B cell (primary cell): ENCODE measurements around the gene GUCY2F. TPM values are rescaled to one million over a fixed set of nuclear protein-coding genes. Genes with fewer than 3 reads are reported as not detected.

Experiments used
- ATAC-seq: fragments of 200-7000 bp; cut with Tn5 transposase; one replicate; pipeline ENCODE4 v1.10.0; 2021; ENCODE audit warnings: low read depth, mild to moderate bottlenecking, moderate number of reproducible peaks, moderate library complexity
- CTCF ChIA-PET: fragments of 350-600 bp; sonication (Branson Sonifier 250); formaldehyde crosslinking; loops from one replicate; lab custom pipeline; 2021; ENCODE audit warnings: antibody characterized with exemption, inconsistent platforms; lab: Charles Lee
- POLR2A ChIA-PET: fragments of 350-600 bp; sonication (Branson Sonifier 250); formaldehyde crosslinking; loops from one replicate; lab custom pipeline; 2021; ENCODE audit warnings: antibody characterized with exemption; lab: Charles Lee
- DNase-seq: peaks from one replicate; pipeline ENCODE4 v3.0.0; 2013
- H2AFZ ChIP-seq: 2 replicates; pipeline ENCODE4 v1.6.1; 2012; ENCODE audit warnings: mild to moderate bottlenecking, low read depth, low read length; ENCODE audit not compliant: insufficient read depth, poor library complexity, severe bottlenecking
- H3K27ac ChIP-seq, 2 donors: 1 replicate in 1 of 2; 2 replicates in 1 of 2; pipeline ENCODE4 v1.5.1; 2012 to 2013; ENCODE audit warnings: low read length in 2 of 2, mild to moderate bottlenecking in 2 of 2, moderate library complexity in 1 of 2
- H3K27me3 ChIP-seq, 4 experiments: fragments of 200-600 bp in 1 of 4; sonication (generic) in 1 of 4; replicated peaks in 1 of 4; 1 replicate in 2 of 4; 2 replicates in 2 of 4; pipeline versions ENCODE4 v1.6.1 to v1.7.0; 2013 to 2016; ENCODE audit warnings: low read length in 3 of 4, mild to moderate bottlenecking in 2 of 4, mixed read lengths in 1 of 4, moderate library complexity in 1 of 4; ENCODE audit not compliant: insufficient read depth in 4 of 4, control insufficient read depth in 3 of 4; ENCODE audit errors: control extremely low read depth in 1 of 4
- H3K36me3 ChIP-seq, 2 experiments: replicated peaks in 1 of 2; 1 replicate in 1 of 2; 2 replicates in 1 of 2; pipeline versions ENCODE4 v1.6.1 to v1.7.1; 2013; ENCODE audit warnings: low read length in 1 of 2; ENCODE audit not compliant: insufficient read depth in 2 of 2, control insufficient read depth in 1 of 2; ENCODE audit errors: control extremely low read depth in 1 of 2, extremely low read depth in 1 of 2
- H3K4me1 ChIP-seq, 2 donors: fragments of 200-600 bp in 1 of 2; sonication (generic) in 1 of 2; 1 replicate in 1 of 2; 2 replicates in 1 of 2; pipeline versions ENCODE4 v1.5.1 to v1.6.1; 2013 to 2017; ENCODE audit warnings: low read length in 2 of 2; ENCODE audit not compliant: control insufficient read depth in 2 of 2, insufficient read depth in 2 of 2
- H3K4me2 ChIP-seq: replicated peaks from 2 replicates; pipeline ENCODE3; 2012; ENCODE audit warnings: mild to moderate bottlenecking, low read depth, low read length; ENCODE audit not compliant: poor library complexity, severe bottlenecking
- H3K4me3 ChIP-seq, 5 experiments: fragments of 200-600 bp in 1 of 5; sonication (generic) in 1 of 5; 1 replicate in 3 of 5; 2 replicates in 2 of 5; pipeline versions ENCODE4 v1.5.1 to v1.7.0; 2011 to 2016; ENCODE audit warnings: low read length in 4 of 5, mild to moderate bottlenecking in 4 of 5, low read depth in 2 of 5, control low read depth in 1 of 5, moderate library complexity in 1 of 5; ENCODE audit not compliant: insufficient read depth in 1 of 5; ENCODE audit errors: control extremely low read depth in 1 of 5, extremely low read depth in 1 of 5
- H3K79me2 ChIP-seq: fragments of 200-600 bp; sonication (generic); one replicate; pipeline ENCODE4 v1.6.0; 2016; ENCODE audit warnings: low read length; ENCODE audit not compliant: control insufficient read depth, insufficient read depth
- H3K9ac ChIP-seq: fragments of 200-600 bp; sonication (generic); 2 replicates; pipeline ENCODE4 v1.6.1; 2017; ENCODE audit warnings: mild to moderate bottlenecking, low read length, moderate library complexity
- H3K9me3 ChIP-seq, 3 donors: one replicate each; pipeline versions ENCODE4 v1.6.1 to v1.7.1; 2013; ENCODE audit warnings: low read length in 2 of 3; ENCODE audit not compliant: control insufficient read depth in 2 of 3, insufficient read depth in 1 of 3; ENCODE audit errors: control extremely low read depth in 1 of 3
- H4K20me1 ChIP-seq: 2 replicates; pipeline ENCODE4 v1.6.0; 2012; ENCODE audit warnings: mild to moderate bottlenecking, low read length; ENCODE audit not compliant: insufficient read depth, control insufficient read depth, poor library complexity, severe bottlenecking
- H3K27ac Mint-ChIP-seq: one replicate; pipeline ENCODE4 v1.8.0; 2021; ENCODE audit warnings: mixed read lengths
- H3K27me3 Mint-ChIP-seq: one replicate; pipeline ENCODE4 v1.8.0; 2021; ENCODE audit warnings: mixed read lengths
- H3K4me1 Mint-ChIP-seq: one replicate; pipeline ENCODE4 v1.8.0; 2021; ENCODE audit warnings: mixed read lengths
- H3K4me3 Mint-ChIP-seq: one replicate; pipeline ENCODE4 v1.8.0; 2021; ENCODE audit warnings: mixed read lengths
- H3K9me3 Mint-ChIP-seq: one replicate; pipeline ENCODE4 v1.8.0; 2022; ENCODE audit warnings: mixed read lengths; ENCODE audit not compliant: insufficient read depth
- EZH2 ChIP-seq: IDR thresholded peaks from 2 replicates; pipeline ENCODE4 v1.6.1; 2012; ENCODE audit warnings: borderline replicate concordance, low read depth, mild to moderate bottlenecking, moderate library complexity, low read length; ENCODE audit not compliant: insufficient read depth, poor library complexity, severe bottlenecking
- WGBS: methylation state at CpG from one replicate; pipeline ENCODE4 v1.1.5; 2013; ENCODE audit warnings: missing lambda C conversion rate; ENCODE audit not compliant: insufficient coverage; 5-methylcytosine and 5-hydroxymethylcytosine counted together
- intact Hi-C: fragments of 100-400 bp; cut with micrococcal nuclease; formaldehyde crosslinking; loops from one replicate; pipeline ENCODE4 v1.10.0; 2022
- polyA plus RNA-seq: library from polyadenylated mRNA; depleted of rRNA; stranded (reverse); fragments of >200 nt; gene quantifications from 2 replicates; pipeline ENCODE4 v1.2.3, GENCODE V29; 2012
- total RNA-seq, 2 donors: library from RNA; stranded (reverse); fragments of 120-200 nt in 1 of 2; gene quantifications; 1 replicate in 1 of 2; 2 replicates in 1 of 2; pipeline versions ENCODE4 v1.2.3 to v1.2.4, GENCODE V29; 2013 to 2022
- TF ChIP-seq, protein P1 (sequence below): fragments of 200-600 bp; IDR thresholded peaks from one replicate; pipeline ENCODE4 v1.8.0; 2022; ENCODE audit warnings: antibody characterized with exemption, mild to moderate bottlenecking

GUCY2F gene
- total and polyA plus RNA-seq, 2 donors (not counting 1 experiment from before 2014, with no cell fraction given) = not detected

DNA sequence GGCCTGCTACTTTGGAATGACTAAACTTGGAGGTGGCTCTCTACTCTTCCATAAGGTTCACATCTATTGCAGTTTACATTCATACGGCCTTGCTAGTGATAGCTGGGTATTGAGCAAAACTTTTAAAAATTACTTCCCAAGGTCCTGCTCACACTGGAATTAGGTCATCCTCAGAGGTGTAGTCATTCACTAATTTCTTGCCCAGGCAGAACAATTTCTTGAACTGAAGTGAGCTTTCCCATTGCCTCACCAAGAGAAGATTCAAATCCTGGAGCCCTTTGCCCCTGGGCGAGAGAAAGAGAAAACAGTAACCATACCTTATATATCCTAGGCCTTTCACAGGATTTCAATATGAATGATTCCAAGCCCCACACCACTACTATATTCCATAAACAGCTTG, 109.2 kb downstream of the GUCY2F start:
- no peaks in the 10 kb centered on the region for H3K9me3 Mint-ChIP-seq
- Histone ChIP-seq H3K79me2 (no peaks in the 10 kb centered on the region), H3K27ac (no peak overlapping the region), H3K9me3 (no peaks in the 10 kb centered on the region), H3K9ac (no peak overlapping the region), H3K27me3 (no peaks in the 10 kb centered on the region), H3K36me3 (no peaks in the 10 kb centered on the region), H3K4me2 (no peak overlapping the region), H3K4me1 (no peaks in the 10 kb centered on the region), H3K4me3 (no peak overlapping the region), H4K20me1 (no peaks in the 10 kb centered on the region), H2AFZ (no peak overlapping the region)
- ATAC-seq (no peak), DNase-seq (no peak)
- H3K4me1 Mint-ChIP-seq = no peaks in the 10 kb centered on the region
- peaks cover 6% of the 10 kb centered on the region for H3K27me3 Mint-ChIP-seq
- H3K4me3 Mint-ChIP-seq = no peak overlapping the region
- intact Hi-C loops = no loop called here
- H3K27ac Mint-ChIP-seq = no peak overlapping the region
- TF ChIP-seq, protein P1, sequence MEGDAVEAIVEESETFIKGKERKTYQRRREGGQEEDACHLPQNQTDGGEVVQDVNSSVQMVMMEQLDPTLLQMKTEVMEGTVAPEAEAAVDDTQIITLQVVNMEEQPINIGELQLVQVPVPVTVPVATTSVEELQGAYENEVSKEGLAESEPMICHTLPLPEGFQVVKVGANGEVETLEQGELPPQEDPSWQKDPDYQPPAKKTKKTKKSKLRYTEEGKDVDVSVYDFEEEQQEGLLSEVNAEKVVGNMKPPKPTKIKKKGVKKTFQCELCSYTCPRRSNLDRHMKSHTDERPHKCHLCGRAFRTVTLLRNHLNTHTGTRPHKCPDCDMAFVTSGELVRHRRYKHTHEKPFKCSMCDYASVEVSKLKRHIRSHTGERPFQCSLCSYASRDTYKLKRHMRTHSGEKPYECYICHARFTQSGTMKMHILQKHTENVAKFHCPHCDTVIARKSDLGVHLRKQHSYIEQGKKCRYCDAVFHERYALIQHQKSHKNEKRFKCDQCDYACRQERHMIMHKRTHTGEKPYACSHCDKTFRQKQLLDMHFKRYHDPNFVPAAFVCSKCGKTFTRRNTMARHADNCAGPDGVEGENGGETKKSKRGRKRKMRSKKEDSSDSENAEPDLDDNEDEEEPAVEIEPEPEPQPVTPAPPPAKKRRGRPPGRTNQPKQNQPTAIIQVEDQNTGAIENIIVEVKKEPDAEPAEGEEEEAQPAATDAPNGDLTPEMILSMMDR = no peak
- no peak for TF ChIP-seq EZH2
- WGBS = no CpG with 5 or more reads among the region's 2 CpGs
- CTCF ChIA-PET = no interaction called here
- POLR2A ChIA-PET = no interaction called here

DNA sequence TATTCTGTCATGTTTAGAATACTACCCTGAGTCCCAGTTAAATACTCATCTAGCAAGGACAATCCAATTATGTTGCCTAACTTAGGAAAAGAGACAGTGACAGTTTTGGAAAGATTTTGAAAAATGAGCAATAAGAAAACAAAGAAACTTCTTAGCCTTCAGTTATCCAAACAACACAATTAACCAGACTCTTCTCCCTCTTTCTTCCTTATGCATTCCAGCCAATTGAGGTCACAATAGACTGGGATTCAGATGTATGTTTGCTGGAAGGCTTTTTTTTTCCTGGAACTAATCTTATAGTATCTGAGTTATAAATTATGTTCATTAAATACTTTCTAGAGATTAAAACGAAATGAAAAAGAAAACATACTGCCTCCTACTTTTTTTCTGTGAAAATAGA, 109.6 kb downstream of the GUCY2F start:
- H4K20me1 ChIP-seq = no peaks in the 10 kb centered on the region
- H3K4me3 ChIP-seq = no peak overlapping the region
- no peaks in the 10 kb centered on the region for H3K79me2 ChIP-seq
- no peak for DNase-seq
- no peaks in the 10 kb centered on the region for H3K4me1 ChIP-seq
- intact Hi-C loops = no loop called here
- Mint-ChIP-seq H3K27me3 (peaks cover 6% of the 10 kb centered on the region), H3K4me3 (no peak overlapping the region), H3K4me1 (no peaks in the 10 kb centered on the region), H3K27ac (no peak overlapping the region), H3K9me3 (no peaks in the 10 kb centered on the region)
- H2AFZ ChIP-seq = no peak overlapping the region
- ChIA-PET CTCF (no interaction called here), POLR2A (no interaction called here)
- no peak overlapping the region for H3K27ac ChIP-seq
- TF ChIP-seq, protein P1 = no peak
- no peak for TF ChIP-seq EZH2
- H3K36me3 ChIP-seq = no peaks in the 10 kb centered on the region
- H3K9ac ChIP-seq = no peak overlapping the region
- ATAC-seq = no peak
- no peaks in the 10 kb centered on the region for H3K9me3 ChIP-seq
- H3K27me3 ChIP-seq = no peaks in the 10 kb centered on the region
- no CpG with 5 or more reads among the region's 1 CpG for whole genome bisulfite sequencing
- H3K4me2 ChIP-seq = no peak overlapping the region
